Activated CD4-positive, CD25-positive, alpha-beta regulatory T cell (primary cell): ENCODE measurements around the gene SPOCK3.

Source experiments
- DNase-seq, 4 experiments: peaks; one replicate each; lab custom pipeline; 2025; lab: John Stamatoyannopoulos, UW

SPOCK3 gene

DNA sequence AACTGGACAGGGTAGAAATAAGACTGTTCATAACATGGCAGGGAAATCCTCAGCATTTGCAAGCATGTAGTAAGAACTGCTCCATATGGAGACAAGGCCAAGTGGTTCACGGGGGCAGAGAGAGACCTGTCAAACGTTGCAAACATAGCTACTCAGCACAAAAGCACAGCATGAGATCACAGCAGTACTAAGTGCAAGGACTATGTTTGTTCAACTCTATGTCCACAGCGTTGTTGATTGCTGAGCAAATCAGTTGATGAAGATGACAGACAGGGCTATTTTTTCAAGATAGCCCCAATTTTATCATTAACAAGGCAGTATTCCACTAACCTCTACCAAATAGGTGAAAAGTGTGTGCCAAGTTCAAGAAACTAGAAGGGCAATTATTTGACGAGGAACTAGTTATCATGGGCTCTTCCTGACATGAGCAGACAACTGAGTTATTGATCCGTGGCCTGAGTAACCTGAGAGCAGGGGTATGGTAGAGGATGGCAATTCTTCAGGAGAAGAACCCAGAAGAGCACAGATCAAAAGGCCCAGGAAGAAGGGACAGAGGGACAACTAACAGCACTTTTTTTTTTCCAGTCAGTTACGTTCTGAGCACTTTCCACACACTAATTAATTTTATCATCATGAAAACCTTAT is 57.4 kb downstream of the SPOCK3 start:
- no peak for DNase-seq

DNA sequence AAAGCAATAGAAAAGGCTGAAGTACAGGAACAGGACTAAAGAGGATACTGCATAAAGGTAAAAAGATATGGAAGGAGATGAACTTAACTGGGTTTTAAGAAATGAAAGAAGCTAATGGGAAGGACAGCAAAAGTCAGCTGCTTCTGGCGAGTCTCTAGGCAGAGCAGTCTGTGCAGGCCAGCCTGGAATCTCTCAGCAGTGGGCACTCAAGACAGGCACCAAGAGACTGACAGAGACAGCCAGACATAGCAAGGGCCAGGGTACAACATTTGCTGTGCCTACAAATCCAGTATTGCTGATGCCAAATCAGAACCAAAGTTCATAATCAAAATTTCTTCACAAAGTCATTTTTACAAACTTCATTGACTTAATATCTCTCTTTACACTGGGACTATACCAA is 62.4 kb downstream of the SPOCK3 start:
- no peak for DNase-seq

DNA sequence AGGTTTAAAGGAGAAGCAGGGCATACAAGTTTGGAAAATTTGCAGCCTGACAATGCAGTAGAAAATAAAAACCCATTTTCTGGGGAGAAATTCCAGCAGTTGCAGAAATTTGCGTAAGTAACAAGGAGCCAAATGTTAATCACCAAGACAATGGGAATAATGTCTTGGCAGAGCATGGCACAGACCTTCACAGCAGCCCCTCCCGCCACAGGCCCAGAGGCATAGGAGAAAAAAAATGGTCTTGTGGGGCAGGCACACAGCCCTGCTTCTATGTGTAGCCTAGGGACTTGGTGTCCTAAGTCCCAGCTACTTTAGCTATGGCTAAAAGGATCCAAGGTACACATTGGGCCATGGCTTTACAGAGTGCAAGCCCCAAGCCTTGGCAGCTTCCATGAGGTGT is 65.7 kb downstream of the SPOCK3 start:
- no peak for DNase-seq

DNA sequence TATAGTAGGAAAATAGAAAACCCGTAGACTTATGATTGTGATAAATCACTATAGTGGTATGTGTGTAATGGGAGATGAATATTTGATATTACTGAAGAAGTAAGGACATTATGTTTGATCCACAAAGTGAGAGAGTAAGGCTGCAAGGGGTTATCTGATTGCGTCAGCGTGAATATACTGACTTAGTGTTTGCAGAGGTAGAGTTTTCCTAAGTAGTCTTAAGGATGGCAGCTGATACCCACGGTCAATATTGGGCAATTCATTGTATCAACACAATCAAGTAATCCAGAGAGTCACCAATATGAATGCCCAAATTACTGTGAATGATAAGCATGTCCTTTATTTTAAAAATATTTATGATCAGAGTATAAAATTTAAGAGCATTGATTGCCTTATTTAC is 83.7 kb downstream of the SPOCK3 start:
- DNase-seq: no peak

DNA sequence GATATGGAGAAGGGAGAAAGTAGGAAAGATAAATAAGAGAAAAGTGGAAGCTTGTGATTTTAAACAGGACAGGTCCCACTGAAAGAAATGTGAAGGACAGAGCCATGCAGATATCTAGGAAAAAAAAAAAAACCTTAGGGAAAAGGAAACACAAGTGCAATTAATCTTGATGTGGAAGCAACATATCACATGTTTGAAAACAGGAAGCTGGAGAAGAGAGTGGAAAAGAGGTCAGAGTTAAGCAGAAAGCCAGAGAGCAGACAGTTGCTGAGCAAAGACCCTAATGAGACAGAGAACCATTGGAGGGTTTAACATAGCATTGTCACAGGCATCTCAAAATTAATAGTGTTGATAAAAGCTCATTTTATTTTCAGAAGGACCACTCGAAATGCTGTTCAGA is 89.7 kb downstream of the SPOCK3 start:
- no peak for DNase-seq

DNA sequence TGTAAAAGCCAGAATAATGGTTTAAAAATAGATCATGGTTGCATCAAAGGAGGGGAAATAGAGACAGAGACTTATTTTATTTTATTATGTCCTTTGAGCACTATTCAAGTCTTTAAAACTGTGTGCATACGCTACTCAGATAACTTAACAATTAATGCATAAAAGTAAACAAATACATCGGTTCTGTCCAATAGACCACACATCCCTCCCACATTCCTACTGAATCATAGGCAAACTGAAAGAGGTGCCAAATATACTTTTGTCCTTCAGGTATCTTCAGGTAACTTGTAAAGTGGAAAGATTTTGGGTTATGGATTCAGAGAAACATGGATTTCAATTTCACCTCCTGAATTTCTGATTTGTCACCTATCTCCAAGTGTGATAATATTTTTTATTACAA is 91.3 kb downstream of the SPOCK3 start:
- no peak for DNase-seq

DNA sequence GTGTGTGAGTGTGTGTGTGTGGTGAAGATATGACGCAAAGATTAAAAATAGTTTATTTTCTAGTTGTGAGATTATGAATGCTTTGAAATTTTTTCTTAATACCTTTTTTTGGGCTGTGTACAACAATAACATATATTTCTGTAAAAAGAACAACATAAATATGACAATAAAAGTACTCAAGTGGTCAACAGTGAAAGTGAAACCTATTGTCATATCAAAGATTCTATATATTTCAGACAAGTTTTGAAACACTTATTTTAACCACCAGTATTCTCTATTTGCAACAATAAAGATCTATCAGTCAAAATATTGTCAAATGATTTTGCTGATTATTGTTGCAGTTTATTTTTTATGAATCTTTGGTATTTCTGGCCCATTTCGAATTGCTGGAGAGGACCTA is 98.0 kb downstream of the SPOCK3 start:
- DNase-seq: no peak

DNA sequence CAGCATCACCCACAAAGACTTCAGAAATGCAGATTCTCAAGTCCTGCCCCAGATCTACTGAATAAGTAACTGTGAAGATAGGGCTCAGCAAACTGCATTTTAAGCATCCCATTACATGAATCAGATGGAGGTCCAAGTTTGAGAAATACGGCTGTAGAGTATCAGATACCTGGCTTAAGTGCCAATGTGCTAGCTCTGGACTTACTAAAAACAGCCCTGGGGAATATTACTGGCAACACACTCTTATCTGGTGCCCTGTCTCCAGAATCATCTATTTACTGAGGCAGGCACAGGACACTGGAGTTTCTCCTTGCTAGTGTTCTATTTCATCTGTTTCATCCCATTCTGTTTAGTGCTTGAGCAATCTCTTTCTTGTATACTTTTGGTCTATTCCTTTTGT is 105.1 kb downstream of the SPOCK3 start:
- no peak for DNase-seq

DNA sequence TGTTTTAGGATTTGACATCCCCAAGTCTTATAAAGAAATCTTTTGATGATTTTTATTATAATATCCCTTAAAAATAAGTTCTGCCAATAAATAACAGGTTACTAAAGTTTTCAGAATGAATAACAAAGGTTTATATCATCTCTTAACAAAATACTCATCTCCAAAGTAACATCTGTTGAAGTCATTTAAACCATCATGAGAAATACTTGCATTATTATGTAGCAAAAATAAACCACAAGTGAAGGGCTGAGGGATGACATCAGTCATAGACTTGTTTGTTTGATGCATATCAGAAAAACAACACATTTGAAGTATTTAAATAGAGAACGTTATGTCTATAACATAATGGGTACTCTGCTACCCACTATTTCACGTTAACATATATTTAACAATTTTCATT is 114.9 kb downstream of the SPOCK3 start:
- no peak for DNase-seq

DNA sequence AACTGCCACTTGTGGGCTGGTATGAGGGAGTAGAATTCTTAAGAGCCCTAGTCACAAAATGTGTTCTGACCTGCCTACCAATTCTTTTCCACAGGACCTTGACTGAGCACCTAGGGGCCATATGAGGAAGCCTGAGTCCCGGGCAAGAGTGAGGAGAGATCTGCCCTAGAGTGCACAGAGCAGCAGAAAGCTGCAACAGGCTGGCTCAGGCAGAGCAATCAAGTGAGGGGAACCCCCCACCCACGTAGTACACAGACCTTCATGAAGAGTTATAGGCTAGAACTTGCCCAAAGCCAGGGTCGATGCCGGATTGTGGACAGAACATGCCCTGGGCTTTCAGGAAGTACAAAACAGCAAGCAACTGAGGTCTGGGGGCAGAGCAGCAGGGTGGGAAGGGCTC is 117.0 kb downstream of the SPOCK3 start:
- no peak for DNase-seq

DNA sequence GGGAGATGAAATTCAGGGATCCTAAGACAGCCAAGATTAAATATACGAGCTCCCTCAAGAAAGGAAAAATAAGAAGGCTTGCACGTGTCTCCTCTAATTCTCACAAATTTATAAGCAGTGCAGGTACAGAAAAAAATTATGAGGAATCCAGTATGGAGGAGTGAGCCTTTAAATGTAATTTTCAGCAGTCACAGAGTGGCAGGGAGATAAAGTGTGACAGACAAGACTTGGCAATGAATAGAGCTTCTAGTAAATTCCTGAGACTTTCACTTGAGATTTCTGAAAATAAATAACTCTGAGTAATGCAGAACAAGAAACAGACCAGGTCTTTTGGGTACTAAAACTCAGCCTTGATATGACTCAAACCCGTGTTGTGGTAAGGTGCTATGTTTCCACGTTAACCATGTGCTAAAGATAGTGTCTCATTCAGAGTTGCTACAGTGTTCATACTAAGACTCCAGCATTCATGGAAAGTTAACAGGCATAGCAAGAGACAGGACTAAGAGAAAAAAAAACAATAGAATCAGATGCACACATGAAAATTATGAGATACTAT is 119.8 kb downstream of the SPOCK3 start:
- no peak for DNase-seq

DNA sequence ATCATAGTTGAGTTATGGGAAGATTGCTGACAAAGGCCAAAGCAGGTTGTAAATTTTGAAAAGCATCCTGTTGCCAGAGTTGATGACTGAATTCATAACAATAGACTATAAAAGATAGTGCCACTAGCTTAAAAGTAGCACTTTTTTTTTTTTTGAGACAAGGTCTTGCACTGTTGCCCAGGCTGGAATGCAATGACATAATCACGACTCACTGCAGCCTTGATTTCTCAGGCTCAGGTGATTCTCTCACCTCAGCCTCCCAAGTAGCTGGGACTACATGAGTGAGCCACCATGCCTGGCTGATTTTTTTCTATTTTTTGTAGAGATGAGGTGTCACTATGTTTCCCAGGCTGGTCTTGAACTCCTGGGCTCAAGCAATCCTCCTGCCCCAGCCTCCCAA is 122.7 kb downstream of the SPOCK3 start:
- no peak for DNase-seq

DNA sequence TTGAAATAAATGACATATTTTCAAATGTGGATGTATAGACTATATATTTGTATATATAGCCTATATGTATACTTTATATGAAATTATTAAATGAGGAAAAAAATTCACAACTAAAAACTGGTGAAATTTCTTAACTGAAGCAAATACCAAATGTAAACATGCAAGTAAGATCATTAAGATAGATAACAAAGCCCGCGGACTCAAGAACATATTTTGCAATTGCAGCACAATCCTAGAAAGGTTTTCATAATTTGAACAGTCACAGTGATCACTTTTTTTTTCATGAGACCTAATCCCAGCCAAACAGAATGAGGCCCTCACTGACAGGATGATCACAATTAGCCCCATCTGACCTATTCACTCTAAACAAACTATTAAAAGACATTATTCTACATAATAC is 123.2 kb downstream of the SPOCK3 start:
- no peak for DNase-seq

DNA sequence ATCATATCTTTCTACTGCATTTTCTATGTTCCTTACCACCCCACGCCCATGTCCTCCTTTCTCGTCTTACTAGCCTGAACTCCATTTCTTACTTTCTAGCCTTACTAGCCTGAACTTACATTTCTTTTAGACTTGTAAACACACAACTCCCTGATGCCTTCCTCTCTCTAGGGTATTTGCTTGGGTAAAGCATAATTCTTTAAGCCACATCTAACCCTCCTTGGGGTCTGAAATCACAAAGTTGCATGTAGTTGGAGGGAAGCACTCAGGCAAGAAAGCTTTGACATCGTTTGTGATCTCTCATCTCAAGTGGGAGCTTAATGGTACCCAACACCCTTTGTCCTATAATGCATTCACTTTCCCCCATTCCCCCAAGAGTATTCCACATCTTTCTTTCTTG is 124.4 kb downstream of the SPOCK3 start:
- DNase-seq: no peak

DNA sequence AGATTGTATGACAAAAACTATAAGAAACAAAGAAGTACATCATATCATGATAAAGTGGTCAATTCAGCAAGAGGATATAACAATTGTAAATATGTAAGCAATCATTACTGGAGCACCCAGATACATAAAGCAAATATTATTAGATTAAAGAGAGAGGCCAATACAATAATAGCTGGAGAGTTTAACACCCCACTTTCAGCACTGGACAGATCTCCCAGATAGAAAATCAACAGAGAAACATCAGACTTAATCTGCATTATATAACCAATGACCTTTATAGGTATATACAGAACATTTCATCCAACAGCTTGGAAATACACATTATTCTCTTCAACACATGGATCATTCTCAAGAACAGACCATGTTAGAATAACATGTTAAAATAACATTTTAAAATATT is 128.4 kb downstream of the SPOCK3 start:
- no peak for DNase-seq

DNA sequence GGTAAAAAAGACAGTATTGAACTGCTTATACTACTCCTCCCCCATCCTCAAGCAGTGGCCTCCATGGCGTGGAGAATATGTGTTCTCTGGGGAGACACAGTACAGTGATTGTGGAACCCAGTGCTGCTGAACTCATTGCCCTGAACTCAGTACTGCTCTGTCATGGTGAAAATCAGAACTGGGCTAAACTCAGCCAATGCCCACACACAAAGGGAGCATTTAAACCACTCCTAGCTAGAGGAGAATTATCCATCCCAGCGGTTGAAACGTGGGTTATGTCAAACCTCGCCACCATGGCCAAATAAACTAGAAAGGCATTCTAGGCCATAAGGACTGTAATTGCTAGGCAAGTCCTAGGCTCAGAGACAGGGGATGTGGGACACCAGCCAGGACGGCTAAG is 131.8 kb downstream of the SPOCK3 start:
- no peak for DNase-seq

DNA sequence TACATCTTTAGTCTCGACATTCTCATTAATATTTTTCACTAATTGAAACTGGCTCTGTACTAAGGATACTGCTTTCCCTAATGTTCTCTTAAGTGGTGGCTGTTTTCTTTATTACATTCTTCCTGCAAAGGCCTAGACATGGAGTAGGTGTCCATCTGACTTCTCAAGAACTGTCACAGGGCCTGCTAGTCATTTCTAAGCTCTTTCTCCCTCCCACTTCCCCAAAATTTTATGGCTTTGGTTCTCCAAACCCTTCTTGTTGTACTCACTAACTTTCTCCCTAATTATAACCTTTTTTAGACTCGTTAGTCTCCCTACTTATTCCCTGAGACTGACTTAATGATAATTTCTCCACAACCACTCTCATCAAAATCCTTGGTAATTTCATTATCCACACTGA is 133.3 kb downstream of the SPOCK3 start:
- no peak for DNase-seq

DNA sequence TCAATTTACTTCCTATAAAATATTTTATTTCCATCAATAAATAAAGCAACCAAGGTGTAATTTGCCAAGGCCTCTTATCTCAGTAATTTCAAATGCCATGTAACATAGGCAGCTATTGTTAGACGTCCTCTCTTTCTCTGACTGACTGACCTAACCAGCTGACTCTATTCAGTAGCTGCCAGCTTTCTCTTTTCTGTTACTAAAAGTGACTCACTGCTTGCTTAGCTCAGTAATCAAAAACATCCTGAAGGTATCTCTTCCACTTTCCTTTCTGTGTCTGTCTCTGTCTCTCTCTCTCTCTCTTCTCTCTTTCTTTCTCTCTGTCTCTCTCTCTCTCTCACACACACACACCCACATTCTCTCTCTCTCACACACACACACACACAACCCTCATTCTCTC is 134.2 kb downstream of the SPOCK3 start:
- no peak for DNase-seq

DNA sequence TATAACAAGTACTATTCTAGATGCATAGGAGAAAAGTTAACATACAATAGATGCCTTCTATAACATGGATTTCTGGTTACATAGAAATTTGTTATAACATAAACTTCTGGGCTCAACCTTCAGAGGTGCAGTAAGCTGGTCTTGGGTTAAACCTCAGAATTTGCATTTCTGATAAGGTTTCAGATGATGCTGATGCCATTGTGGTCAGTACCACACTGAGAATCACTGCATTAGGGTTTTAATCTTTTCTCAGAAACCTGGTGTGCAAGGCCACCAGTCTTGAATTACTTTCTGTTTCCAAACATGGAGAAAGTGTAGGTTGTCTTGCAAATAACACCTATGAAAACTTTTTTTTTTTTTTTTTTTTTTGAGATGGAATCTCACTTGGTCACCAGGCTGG is 146.2 kb downstream of the SPOCK3 start:
- DNase-seq: no peak

DNA sequence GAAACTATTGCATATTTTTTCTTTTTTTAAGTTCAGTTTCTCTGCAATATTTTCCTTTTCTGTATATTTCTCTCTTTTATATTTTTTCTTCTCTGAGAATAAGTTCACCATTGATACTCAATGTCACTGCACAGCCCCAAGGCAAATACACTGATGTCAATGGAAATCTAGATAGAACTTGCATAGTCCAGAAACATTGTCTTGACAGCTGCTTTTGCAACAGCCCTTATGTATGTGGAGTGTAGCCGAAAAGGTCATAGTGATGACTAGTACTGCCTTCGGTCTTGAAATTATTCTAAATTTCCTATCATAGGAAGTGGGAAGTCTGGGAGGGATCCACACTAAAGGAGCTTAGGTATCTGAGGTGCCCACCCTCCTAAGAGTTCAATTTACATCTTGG is 150.0 kb downstream of the SPOCK3 start:
- no peak for DNase-seq

DNA sequence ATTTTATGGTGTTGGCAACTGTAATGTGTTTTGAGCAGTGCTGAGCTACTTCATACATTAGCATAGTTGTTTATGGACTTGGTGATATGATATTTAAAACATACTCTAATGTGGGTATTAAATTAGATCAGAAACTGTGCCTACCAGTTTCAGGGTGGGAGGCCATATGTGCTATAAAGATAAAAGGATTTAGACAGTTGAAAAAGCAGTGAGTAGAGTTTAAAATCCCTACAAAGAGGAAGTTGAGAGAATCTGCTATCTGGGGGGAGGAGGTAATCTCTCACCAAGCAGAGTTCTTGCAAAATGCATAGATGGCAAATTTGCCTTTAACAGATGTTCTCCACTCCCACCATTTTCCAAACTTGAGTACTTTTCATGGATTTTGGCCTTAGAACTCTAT is 154.5 kb downstream of the SPOCK3 start:
- DNase-seq: no peak

DNA sequence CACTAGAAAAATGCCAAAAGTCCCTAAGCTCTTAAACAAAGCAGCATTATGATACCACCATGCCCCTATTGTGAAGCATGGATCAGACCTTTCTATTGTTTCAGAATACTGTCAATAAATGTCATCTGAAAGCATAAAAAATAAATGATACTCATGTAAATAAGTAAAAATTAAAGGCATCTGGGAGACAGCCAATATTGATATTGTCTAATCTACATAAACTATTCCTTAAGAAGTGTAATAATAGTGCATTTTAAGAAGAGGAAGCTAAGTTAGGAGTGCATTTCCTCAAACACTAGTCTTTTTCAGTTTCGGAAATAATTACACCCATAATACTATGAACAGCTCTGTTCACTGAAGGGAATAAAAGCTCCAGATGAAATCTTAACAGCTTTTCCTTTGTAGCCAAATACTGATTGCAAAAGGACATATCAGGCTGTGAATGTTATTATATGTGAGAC is 181.6 kb downstream of the SPOCK3 start:
- no peak for DNase-seq

DNA sequence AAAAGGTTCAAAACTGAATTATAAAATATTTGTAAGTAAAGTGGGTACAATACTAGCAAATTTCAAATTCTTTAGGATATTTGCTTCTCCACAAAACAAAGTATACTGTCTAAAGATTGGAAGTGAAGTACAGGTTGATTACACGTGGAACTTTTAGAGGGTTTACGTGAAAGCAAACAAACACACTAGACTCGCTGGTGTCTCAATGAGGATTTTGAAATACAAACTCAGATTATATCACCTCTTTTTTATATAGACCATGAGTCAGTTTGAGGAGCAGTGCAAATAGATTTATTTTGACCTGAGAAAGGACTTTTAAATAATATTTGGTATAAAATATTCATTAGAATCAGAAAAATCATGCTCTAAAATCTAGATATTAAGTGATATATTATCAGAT is 185.0 kb downstream of the SPOCK3 start:
- DNase-seq: no peak

DNA sequence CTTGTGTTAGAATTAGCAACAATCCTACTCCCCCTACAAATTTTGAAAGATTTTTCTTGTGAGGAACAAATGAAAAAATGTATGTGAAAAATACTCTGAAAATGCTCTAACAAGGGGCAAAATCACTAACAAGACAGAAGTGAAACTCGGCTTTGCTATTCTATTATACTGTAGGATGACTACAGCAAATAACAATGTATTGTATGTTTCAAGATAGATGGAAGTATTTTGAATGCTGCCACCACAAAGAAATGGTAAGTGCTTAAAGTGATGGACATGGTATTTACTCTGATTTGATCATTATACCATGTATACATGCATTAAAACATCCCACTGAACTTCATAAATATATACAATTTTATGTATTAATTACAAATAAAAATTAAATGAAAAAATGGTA is 192.8 kb downstream of the SPOCK3 start:
- DNase-seq: no peak
